ENCODE data around the gene FAM210B. TPM values are rescaled to one million over a fixed set of nuclear protein-coding genes. Genes with fewer than 3 reads are reported as not detected.

The FAM210B gene
- total and polyA plus RNA-seq, 9 of the 15 experiments (the other 6 are each of a cell fraction or from before 2014, with no cell fraction given): 12.1 to 87.3 (median 47.6) TPM

DNA sequence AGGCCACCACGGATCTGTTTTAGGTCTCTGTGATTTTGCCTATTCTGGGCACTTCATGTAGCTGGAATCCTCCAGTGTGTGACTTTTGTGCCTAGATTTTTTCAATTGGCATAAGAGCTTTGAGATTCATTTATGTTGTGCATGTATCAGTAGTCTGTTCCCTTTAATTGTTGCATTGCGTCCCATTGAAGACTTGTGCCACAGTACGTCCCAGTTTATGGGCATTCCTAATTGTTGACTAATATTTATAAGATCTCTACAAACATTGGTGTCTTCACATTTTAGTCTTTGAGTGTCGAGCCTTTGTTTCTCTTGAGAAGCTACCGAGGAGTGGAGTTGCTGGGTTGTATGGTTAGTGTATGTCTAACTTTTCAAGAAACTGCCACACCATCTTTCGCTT lies 704 bp upstream of the FAM210B start:
- ATAC-seq (no peak), DNase-seq (ENCODE audit: extremely low read depth in 1 of 4, low spot score in 3 of 4) (no peak), FAIRE-seq (no peak)
- Histone ChIP-seq H2AFZ (ENCODE audit: low read depth, low read length) (peak overlapping the region; percentile 80), H3K27me3 (ENCODE audit: control insufficient read depth in 2 of 2, insufficient read depth in 2 of 2, low read length in 2 of 2) (no peaks in the 10 kb centered on the region), H3K9me3 (replicated peaks; ENCODE audit: control insufficient read depth, insufficient read depth, low read depth, low read length) (no peaks in the 10 kb centered on the region), H3K9ac (ENCODE audit: insufficient read depth in 1 of 2, low read depth in 2 of 2, low read length in 2 of 2) (no peak overlapping the region), H4K20me1 (replicated peaks; ENCODE audit: control insufficient read depth, insufficient read depth, low read length) (no peaks in the 10 kb centered on the region), H3K9me1 (ENCODE audit: control insufficient read depth, insufficient read depth, low read length) (no peaks in the 10 kb centered on the region), H3K4me2 (ENCODE audit: insufficient read depth, low read length) (peak overlapping the region; percentile 59), H3K36me3 (ENCODE audit: control insufficient read depth, insufficient read depth, low read length) (peaks cover 11% of the 10 kb centered on the region), H3K4me1 (replicated peaks in 1 of 2; ENCODE audit: control insufficient read depth in 2 of 2, insufficient read depth in 2 of 2, low read length in 2 of 2) (peaks cover 28 to 46% of the 10 kb centered on the region in 2 experiments), H3K79me2 (ENCODE audit: control insufficient read depth, insufficient read depth, low read length) (peaks cover 43% of the 10 kb centered on the region), H3K27ac (ENCODE audit: extremely low read depth, low read depth, low read length) (no peak overlapping the region), H3K4me3 (no peak overlapping the region)
- intact Hi-C loops (cut with micrococcal nuclease): no loop called here
- ChIA-PET POLR2A (interaction anchor here (1.1 to 2.2 kb wide), 6 partner anchors 10 to 61 kb away, joined by 3 to 7 read pairs (median 4); partner anchors contain the start of genes AURKA, CASS4 and CSTF1), CTCF (ENCODE audit: low intra/inter-chr PET ratio) (no interaction called here)
- in situ Hi-C loops (cut with MboI): loop anchor here (25.0 kb wide), 1 partner anchor 1271 kb away; no protein-coding TSS in a partner anchor
- TF ChIP-seq, protein P1, sequence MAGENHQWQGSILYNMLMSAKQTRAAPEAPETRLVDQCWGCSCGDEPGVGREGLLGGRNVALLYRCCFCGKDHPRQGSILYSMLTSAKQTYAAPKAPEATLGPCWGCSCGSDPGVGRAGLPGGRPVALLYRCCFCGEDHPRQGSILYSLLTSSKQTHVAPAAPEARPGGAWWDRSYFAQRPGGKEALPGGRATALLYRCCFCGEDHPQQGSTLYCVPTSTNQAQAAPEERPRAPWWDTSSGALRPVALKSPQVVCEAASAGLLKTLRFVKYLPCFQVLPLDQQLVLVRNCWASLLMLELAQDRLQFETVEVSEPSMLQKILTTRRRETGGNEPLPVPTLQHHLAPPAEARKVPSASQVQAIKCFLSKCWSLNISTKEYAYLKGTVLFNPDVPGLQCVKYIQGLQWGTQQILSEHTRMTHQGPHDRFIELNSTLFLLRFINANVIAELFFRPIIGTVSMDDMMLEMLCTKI (IDR thresholded peaks at IDR 0.05; ENCODE audit: partially characterized antibody): no peak
- TF ChIP-seq KDM1A (IDR thresholded peaks at IDR 0.05): peak; percentile 31 to 37; a peak in 1 of 4 replicates
- WGBS (ENCODE audit: insufficient coverage, low coverage, missing lambda C conversion rate): 26% methylated on average over 6 of the region's 6 CpGs
- BruUV-seq (replicated peaks): no TSS peak
